Measurements from ENCODE around the gene CMYA5.

The CMYA5 gene

DNA sequence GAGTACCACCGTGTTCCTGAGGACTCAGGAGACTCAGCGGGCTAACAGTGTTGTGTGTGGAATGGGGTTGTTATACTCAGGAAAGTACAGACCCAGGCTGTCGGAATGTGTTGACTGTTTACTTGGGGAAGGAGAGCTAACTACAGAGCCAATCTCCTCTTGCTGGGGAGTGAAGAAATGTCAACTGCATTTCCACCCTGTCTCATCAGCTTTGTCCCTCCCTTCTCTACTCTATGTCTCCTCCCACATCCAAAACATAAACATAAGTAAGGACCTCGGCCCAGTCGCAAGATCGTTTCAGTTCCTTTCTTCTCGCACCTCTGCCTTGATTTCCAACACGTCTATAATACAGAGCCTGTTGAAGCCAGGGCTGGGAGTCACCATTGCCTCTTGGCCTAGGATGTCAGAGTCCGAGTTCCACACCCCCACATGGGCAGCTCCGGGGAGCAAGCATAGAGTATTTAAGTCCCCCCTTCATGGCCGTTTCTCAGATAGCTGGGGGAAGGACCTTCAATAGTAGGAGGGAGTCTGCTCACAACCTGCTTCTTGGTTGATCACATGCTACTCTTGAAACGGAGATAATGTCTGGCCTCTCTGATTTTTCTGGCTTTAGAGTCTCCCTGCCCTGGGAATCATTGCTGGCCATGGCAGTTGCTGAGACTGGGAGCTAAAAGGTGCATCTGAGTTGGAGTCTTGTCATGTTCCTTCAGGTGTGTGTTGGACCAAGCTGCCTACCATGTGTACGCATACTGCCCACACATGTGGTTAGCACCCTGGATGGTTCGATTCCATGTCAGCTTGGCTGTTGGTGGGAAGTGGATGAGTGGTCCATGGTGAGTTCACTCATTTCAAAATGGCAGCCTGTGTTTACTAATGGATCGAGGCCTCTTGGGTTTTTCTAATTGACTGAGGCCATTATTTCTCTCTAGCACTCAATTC lies 154.1 kb downstream of the CMYA5 start:
- TF ChIP-seq, protein P1, sequence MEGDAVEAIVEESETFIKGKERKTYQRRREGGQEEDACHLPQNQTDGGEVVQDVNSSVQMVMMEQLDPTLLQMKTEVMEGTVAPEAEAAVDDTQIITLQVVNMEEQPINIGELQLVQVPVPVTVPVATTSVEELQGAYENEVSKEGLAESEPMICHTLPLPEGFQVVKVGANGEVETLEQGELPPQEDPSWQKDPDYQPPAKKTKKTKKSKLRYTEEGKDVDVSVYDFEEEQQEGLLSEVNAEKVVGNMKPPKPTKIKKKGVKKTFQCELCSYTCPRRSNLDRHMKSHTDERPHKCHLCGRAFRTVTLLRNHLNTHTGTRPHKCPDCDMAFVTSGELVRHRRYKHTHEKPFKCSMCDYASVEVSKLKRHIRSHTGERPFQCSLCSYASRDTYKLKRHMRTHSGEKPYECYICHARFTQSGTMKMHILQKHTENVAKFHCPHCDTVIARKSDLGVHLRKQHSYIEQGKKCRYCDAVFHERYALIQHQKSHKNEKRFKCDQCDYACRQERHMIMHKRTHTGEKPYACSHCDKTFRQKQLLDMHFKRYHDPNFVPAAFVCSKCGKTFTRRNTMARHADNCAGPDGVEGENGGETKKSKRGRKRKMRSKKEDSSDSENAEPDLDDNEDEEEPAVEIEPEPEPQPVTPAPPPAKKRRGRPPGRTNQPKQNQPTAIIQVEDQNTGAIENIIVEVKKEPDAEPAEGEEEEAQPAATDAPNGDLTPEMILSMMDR (IDR thresholded peaks at IDR 0.05; ENCODE audit: control insufficient read depth, extremely low read depth, insufficient read depth), result no peak

DNA sequence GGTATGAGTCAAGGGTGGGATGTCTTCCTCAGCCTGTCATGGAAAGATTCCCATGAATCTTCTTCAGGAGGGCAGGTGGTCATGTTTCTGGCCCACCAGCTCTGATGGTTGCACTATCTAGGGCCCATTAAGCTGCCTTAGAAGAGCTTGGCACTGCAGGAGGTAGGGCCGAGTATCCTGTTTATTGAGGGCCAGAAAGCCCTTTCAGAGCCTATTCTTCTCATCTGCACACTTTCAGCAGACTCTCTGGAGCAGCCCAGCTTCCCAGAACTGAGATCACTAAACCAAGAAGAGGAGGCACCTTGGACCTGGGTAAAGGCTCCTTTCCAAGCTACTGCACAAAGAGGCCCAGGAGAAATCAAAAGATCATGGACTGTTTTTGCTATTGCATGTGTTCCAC lies 154.9 kb downstream of the CMYA5 start:
- TF ChIP-seq, protein P1 (IDR thresholded peaks at IDR 0.05; ENCODE audit: control insufficient read depth, extremely low read depth, insufficient read depth), result no peak
- H3K4me3 ChIP-seq (ENCODE audit: low read depth, low read length), result no peak overlapping the region
- no peak for DNase-seq (ENCODE audit: low read depth)

More for the DNA sequence above, 154.1 kb downstream of the CMYA5 start:
- DNase-seq (ENCODE audit: low read depth), result no peak
- H3K4me3 ChIP-seq (ENCODE audit: low read depth, low read length), result no peak overlapping the region

DNA sequence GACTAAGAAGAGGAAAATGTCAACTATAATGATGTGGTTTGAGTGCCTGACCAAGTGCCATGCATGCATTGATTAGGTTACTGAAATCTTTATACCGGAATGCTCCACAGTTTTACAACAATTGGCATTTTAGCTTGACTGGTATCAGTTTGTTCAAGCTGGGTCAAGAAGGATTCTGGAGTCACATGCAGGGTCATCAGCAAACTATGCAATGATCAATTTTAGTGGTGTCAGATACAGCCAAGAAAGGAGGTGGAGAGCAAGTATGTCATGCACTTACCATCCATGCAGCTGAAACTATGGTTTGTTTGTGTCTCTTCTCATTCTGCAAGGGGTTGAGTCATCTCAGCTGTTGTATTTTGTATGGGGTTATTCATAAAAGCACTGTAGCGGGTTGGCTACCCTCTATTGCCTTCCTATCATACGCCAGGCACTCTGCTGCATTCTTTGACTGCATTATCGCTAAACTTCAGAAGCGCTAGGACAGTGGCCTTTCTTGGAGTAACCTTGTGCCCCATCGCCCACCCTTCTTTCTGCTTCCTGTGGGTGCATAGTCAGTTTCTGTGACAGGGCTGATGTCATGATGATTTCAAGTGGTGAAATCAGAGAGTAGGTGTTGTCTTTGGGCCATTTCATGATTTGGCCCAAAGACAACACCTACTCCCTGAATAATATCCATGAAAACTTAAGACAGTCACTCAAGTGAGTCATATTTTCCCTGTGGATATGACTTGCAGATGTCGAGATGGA lies 156.0 kb downstream of the CMYA5 start:
- TF ChIP-seq, protein P1 (IDR thresholded peaks at IDR 0.05; ENCODE audit: control insufficient read depth, extremely low read depth, insufficient read depth), result no peak
- no peak overlapping the region for H3K4me3 ChIP-seq (ENCODE audit: low read depth, low read length)
- DNase-seq (ENCODE audit: low read depth), result no peak

DNA sequence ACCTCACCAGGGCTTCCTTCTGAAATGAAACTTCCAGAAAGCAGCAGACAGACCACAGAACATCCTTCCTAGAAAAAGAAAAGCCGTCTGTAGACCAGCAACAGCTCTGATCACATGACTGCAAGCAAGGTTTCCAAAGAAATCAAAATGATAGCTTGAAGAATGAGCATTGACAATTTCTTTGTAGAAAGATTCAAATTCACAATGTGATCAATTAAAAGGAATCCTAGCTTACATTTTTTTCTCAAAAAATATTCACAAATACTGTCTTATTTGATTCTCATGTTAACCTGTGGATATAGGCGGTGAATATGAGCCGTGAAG lies 156.5 kb downstream of the CMYA5 start:
- TF ChIP-seq, protein P1 (IDR thresholded peaks at IDR 0.05; ENCODE audit: control insufficient read depth, extremely low read depth, insufficient read depth), result no peak
- no peak overlapping the region for H3K4me3 ChIP-seq (ENCODE audit: low read depth, low read length)
- DNase-seq (ENCODE audit: low read depth), result no peak

DNA sequence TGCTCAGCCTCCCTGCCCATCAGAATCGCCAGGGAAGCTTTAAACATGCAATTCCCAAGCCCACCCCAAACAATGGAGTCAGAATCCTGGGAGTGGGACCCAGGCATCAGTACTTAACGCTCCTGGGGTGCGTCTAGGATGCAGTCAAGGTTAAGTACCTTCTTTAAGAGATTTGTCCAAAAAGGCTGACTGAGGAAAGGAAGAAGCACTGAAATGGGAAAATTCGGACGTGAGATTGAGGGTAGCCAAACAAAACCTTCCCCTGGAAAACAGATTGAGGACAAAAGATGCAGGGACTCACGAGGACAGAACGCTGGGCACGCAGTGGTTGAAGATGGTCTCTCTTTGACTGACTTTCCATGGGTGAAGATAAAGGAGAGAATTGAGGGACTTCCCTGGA lies 157.9 kb downstream of the CMYA5 start:
- no peak overlapping the region for H3K4me3 ChIP-seq (ENCODE audit: low read depth, low read length)
- DNase-seq (ENCODE audit: low read depth), result no peak
- TF ChIP-seq, protein P1 (IDR thresholded peaks at IDR 0.05; ENCODE audit: control insufficient read depth, extremely low read depth, insufficient read depth), result no peak

DNA sequence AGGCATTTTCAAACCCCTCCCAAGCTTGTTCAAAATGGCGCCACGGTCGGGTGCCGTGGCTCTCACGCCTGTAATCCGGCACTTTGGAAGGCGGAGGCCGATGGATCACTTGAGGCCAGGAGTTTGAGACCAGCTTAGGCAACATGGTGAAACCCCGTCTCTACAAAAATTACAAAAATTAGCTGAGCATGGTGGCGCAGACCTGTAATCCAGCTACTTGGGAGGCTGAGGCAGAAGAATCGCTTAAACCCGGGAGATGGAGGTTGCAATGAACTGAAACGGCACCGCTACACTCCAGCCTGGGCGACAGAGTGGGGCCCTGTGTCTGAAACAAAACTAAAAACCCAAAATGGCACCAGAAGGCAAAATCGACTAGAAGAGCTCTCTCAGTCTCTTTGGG lies 159.4 kb downstream of the CMYA5 start:
- H3K4me3 ChIP-seq (ENCODE audit: low read depth, low read length), result no peak overlapping the region
- TF ChIP-seq, protein P1 (IDR thresholded peaks at IDR 0.05; ENCODE audit: control insufficient read depth, extremely low read depth, insufficient read depth), result no peak
- DNase-seq (ENCODE audit: low read depth), result no peak

All from LNCaP clone FGC (cell line).